C4-2B (cell line): Measurements from ENCODE around the gene REN.
A peak's percentile ranks its signal among the peaks of the same experiment; 100 is the strongest.

Experiments used
- H3K27ac ChIP-seq: fragments of 450-650 bp; 2 replicates; pipeline ENCODE4 v1.5.1; 2017
- ZFX ChIP-seq: fragments of 450-650 bp; IDR thresholded peaks from 2 replicates; pipeline ENCODE4 v1.6.1; 2017
- TF ChIP-seq, protein P1 (sequence below): fragments of 450-650 bp; conservative IDR thresholded peaks from 2 replicates; pipeline ENCODE4 v1.5.1; 2017; ENCODE audit warnings: mild to moderate bottlenecking

The REN gene

DNA sequence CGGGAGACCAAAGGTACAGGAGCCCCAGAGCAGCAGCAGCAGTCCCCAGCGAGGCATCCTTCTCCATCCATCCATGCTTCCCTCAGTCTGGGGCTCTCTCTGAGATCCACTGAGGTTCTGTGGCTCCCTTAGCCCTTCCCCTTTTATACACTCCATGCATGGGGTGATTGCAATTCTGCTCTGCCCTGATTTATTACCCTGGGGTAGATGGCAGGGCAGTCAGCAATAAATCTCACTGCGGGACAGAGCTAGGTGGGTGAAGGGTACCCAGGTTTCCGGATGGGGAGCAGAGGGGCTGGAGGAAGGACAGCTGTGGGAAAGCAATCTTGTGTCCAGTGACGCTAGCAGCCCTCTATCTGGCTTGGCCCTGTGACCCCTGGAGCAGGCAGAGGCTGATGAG lies at the start of gene REN:
TSS of gene REN (minus strand) at position 119 of the 400 bp plus-strand sequence. CDS start at position 75, 44 bp downstream.
- TF ChIP-seq, protein P1, sequence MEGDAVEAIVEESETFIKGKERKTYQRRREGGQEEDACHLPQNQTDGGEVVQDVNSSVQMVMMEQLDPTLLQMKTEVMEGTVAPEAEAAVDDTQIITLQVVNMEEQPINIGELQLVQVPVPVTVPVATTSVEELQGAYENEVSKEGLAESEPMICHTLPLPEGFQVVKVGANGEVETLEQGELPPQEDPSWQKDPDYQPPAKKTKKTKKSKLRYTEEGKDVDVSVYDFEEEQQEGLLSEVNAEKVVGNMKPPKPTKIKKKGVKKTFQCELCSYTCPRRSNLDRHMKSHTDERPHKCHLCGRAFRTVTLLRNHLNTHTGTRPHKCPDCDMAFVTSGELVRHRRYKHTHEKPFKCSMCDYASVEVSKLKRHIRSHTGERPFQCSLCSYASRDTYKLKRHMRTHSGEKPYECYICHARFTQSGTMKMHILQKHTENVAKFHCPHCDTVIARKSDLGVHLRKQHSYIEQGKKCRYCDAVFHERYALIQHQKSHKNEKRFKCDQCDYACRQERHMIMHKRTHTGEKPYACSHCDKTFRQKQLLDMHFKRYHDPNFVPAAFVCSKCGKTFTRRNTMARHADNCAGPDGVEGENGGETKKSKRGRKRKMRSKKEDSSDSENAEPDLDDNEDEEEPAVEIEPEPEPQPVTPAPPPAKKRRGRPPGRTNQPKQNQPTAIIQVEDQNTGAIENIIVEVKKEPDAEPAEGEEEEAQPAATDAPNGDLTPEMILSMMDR: no peak
- TF ChIP-seq ZFX: no peak
- no peak within 1 kb of the TSS for H3K27ac ChIP-seq

DNA sequence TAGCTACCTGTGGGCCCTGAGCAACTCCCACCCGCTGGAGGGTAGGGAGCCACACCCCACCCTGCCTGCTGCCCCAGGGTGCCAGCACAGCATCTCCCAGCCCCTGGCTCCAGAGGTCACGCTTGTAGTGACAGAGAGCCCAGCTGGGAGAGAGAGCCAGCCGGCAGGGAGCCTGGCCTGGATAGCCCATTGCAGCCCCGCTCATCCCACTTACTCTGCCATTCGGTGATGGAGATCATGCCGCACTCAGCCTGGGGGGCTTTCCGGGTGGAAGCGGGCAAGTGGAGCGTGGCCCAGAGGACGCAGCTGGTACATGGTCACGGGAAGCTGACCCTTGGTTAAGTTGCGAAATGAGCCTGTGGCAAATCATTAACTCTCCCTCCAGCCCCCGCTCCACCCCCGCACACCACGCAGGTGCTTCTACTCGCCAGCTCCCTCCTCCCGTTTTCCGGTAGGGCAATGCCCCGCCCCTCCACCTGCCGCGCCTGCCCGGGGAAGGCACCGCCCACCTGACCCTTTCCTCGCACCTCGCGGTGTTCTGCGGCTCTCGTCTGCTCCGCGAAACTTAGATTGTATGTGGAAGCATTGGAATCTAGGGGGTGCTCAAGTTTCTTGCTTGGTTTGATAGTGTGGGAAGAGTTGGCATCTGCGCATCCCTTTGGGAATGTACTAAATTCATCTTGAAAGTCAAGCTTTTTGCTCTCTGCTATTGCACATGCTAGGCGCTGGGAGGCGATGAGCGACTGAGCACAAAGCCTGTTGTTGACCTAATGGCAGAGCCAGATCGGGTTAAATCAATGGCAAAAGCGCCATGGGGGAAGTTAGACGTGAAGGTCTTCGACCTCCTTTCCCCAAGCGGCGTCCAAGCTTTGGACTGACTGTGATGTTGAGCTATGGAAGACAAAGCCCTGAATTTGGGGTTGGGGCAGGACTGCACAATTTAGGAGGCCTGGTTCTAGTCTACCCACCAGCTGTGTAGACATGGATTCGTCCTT lies 47.8 kb upstream of the REN start, which contains the start of gene GOLT1A:
TSS of gene GOLT1A (minus strand) at position 321 of the 995 bp plus-strand sequence. CDS start at position 239, 82 bp downstream.
- H3K27ac ChIP-seq: peak within 1 kb of the TSS; percentile 64
- TF ChIP-seq, protein P1: peak; percentile 93
- no peak for TF ChIP-seq ZFX

DNA sequence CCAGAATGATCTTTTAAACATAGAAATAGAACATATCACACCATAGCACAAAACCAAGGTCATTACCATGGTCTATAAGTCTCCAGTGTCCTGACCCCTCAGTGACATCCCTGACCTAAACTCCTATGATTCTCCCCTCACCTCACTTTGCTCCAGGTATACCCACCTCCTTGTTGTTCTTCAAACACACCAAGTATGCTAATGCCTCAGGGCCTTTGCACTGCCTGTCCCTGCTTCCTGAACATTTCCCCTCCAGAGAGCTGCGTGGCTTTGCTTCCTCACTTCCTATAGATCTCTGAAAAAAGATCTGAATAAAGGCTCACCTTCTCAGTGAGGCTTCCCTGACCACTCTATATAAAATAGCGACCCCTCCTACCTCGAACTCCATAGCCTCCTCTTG lies 46.6 kb upstream of the REN start:
- no peak for TF ChIP-seq ZFX
- TF ChIP-seq, protein P1: no peak
- no peak overlapping the region for H3K27ac ChIP-seq

DNA sequence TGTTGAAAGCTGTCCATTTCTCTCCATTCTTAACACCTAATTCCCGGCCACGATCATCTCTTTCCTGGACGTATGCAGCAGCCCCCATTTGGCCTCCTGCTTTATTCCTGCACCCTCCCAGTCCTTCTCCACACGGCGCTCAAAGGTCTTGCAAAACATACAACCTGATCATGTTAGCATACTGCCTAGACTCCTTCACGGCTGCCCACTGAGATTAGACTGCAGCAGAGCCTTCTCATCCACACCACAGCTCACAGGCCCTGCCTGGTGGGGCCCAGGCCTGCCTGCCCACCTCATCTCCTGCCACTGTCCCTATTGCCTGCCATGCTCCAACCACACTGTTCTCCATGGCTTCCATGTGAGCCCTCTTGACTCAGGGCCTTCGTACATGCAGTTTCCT lies 44.9 kb upstream of the REN start:
- no peak overlapping the region for H3K27ac ChIP-seq
- TF ChIP-seq ZFX: no peak
- TF ChIP-seq, protein P1: no peak

DNA sequence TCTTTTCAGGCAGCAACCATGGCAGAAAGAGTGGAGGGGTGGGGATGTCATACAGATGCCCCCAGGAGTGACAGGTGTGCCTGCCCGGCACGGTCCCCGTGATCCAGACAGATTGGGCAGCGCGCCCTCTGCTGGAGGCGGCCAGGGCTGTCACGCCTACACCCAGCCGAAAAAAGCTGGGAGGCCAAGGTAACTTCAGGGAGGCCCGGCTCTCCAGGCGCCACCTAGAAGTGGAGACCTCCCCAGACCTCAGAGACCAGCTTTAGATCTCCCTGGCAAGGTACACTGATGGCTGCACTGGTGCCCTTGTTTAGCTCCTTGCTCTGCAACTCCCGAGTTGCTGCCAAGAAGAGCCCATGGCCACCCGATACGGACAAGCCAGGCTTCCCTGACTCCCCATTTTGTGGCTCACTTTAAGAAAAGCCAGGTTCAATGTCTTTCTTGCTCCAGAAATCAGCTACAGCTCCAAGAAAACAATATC lies 41.0 kb upstream of the REN start:
- H3K27ac ChIP-seq: no peak overlapping the region
- TF ChIP-seq ZFX: no peak
- TF ChIP-seq, protein P1: peak; percentile 99

DNA sequence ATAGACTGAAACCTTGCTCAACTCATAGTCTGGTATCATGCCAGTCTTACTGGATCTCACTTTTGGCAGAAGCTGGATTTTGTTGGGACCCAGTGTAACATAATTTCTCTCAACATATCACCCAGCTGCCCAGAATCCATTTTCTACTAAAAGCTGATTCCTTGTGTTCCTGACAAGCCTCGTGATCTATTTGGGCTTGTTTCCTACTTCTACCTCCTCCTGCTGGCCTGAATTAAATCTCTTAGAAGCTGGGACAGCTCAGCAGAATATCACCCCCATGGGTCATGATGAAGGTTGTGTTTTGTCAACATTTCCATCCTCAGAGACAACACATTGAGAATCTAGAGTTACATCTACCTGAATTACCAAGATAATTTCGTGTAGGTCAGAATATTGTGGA lies 40.0 kb upstream of the REN start:
- TF ChIP-seq, protein P1: no peak
- TF ChIP-seq ZFX: no peak
- no peak overlapping the region for H3K27ac ChIP-seq

DNA sequence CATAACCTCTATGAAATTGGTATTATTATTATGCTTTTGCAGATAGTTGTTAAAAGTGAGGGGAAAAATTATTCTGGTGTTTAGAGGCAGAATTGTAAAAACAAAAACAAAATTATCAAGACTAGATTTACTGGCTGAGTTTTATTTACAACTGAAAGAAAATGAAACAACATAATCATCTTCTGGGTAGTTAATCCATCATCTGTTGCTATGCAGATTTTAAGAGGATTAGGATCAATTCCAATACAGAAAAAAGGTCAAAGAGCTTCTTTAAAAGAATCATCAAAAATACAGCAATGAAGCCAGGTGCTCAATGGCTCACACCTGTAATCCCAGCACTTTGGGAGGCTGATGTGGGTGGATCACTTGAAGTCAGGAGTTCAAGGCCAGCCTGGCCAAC lies 39.3 kb upstream of the REN start:
- no peak overlapping the region for H3K27ac ChIP-seq
- TF ChIP-seq ZFX: no peak
- TF ChIP-seq, protein P1: no peak
